ENCODE data around the gene CASZ1. TPM values are rescaled to one million over a fixed set of nuclear protein-coding genes. Genes with fewer than 3 reads are reported as not detected.

Gene CASZ1
- total RNA-seq, 4 donors from 2014 or later: 21.9 to 60.2 (median 29.6) TPM

DNA sequence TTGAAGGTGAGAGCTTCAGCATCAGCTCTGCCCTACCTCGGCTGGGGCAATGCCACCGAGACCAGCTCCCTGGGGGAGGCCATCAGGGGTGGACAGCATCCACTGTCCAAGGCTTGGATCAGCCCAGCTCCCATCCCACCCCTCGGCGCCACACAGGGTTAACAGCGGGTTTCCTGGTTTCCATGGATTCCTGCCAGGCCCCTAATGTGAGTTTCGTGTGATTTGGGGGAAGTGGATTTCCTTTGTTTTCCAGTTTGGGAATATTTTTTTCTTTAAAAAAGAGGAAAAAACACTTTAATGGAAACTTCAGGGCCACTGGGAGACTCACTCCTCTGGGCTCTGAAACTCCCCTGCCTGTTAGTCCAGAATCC, 34.3 kb downstream of the CASZ1 start:
- peak overlapping the region in 2 of 4 donors; percentile 44 to 59 for H3K27ac ChIP-seq (replicated peaks in 1 of 4)
- H3K9me3 ChIP-seq: no peaks in the 10 kb centered on the region
- peak overlapping the region in 1 of 4 donors; percentile 7 for H3K4me3 ChIP-seq
- peaks cover 31 to 77% (median 43%) of the 10 kb centered on the region in 4 donors for H3K4me1 ChIP-seq
- intact Hi-C loops (cut with DNase I): no loop called here
- TF ChIP-seq POLR2AphosphoS5 (IDR thresholded peaks at IDR 0.05): no peak
- no peak for TF ChIP-seq POLR2A (IDR thresholded peaks at IDR 0.05; ENCODE audit: low read depth)
- TF ChIP-seq, protein P1, sequence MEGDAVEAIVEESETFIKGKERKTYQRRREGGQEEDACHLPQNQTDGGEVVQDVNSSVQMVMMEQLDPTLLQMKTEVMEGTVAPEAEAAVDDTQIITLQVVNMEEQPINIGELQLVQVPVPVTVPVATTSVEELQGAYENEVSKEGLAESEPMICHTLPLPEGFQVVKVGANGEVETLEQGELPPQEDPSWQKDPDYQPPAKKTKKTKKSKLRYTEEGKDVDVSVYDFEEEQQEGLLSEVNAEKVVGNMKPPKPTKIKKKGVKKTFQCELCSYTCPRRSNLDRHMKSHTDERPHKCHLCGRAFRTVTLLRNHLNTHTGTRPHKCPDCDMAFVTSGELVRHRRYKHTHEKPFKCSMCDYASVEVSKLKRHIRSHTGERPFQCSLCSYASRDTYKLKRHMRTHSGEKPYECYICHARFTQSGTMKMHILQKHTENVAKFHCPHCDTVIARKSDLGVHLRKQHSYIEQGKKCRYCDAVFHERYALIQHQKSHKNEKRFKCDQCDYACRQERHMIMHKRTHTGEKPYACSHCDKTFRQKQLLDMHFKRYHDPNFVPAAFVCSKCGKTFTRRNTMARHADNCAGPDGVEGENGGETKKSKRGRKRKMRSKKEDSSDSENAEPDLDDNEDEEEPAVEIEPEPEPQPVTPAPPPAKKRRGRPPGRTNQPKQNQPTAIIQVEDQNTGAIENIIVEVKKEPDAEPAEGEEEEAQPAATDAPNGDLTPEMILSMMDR (IDR thresholded peaks at IDR 0.05): no peak
- TF ChIP-seq EP300 (IDR thresholded peaks at IDR 0.05): no peak
- no peaks in the 10 kb centered on the region for H3K27me3 ChIP-seq
- DNase-seq (ENCODE audit: extremely low spot score): no peak
- H3K36me3 ChIP-seq: peaks cover 0 to 15% (median 10%) of the 10 kb centered on the region in 4 donors
- 72% methylated on average over 5 of the region's 6 CpGs for WGBS

DNA sequence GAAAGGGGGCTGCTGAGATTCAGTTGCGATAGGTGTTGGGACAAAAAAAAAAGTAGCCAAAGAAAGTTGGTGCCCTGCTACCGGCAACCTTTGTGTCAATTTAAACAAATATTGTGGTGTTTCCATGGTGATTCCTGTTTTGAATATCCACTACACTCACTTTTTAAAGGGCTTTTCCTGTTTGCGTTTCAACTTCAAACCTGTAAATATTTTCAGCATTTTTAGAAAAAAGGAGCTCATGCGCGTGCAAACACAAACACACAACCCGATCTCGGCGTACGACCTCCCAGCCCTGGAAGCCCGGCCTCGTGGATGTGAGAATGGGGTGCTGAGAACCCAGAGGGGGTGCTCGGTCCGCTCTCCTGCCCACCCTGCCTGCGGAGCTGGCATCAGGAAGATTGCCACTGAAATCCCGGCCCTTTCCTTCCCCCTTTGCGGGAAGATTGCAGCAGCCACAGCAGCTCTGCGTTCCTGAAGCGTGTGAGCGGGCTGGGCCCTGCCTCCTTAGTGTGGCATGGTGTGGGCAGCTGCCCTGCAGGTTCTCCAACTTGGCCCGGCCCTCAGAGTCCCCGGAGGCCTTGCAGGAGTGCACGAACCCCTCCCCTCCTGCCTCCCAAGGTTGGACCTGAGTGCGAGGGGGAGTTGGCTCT, 34.8 kb downstream of the CASZ1 start:
- intact Hi-C loops (cut with DNase I): no loop called here
- Histone ChIP-seq H3K27me3 (no peaks in the 10 kb centered on the region), H3K4me3 (peak overlapping the region in 1 of 4 donors; percentile 7), H3K4me1 (peaks cover 35 to 77% (median 45%) of the 10 kb centered on the region in 4 donors), H3K9me3 (no peaks in the 10 kb centered on the region), H3K36me3 (peaks cover 0 to 15% (median 10%) of the 10 kb centered on the region in 4 donors), H3K27ac (replicated peaks in 1 of 4) (peak overlapping the region in 3 of 4 donors; percentile 7 to 59 (median 44))
- 64% methylated on average over 21 of the region's 23 CpGs for WGBS
- TF ChIP-seq POLR2A (IDR thresholded peaks at IDR 0.05; ENCODE audit: low read depth): no peak
- TF ChIP-seq POLR2AphosphoS5 (IDR thresholded peaks at IDR 0.05): no peak
- TF ChIP-seq EP300 (IDR thresholded peaks at IDR 0.05): no peak
- TF ChIP-seq, protein P1 (IDR thresholded peaks at IDR 0.05): no peak
- no peak for DNase-seq (ENCODE audit: extremely low spot score)

DNA sequence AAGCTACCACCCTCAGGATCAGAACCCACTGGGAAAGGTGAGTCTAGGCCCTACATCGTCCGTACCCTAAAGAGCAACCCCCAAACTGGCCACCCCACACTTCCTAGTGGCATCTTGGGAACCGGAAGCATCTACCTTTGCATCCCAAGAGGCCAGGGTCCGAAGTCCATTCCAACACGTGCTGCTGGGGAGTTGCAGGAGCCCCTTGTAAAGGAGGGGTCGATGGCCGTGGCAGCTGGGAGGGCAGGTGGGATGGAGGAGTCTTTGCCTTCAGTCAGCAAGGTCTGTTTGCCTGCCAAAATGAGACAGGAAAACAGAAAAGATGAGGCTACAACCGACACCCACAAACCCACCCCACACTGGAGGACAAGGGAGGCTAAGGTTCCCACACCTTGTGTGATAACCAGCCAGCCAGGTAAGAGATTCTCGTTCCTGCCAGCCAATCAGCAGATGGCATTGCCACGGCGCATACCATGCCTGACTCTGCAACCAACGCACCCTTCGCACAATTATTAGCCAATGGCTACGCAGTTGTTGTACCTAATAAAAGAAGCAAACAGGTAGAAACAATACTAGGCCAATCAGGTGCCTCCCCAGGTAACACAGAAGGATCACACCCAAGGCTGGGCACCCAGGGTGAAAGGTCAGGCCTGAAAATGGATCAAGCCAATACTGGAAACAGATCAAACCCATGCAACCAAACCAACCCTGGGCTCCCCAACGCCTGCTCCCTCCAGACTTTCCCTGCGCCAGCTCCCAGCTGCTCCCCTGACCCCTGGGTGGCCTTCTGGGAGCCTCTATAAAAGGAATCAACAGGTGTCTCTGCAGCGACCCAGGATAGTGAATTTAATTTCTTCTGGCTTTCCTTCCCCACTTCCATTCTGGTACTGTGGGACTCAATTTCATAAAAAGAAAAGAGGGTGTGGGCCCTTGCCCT, 35.6 kb downstream of the CASZ1 start:
- 91% methylated on average over 12 of the region's 17 CpGs for WGBS
- intact Hi-C loops (cut with DNase I): no loop called here
- Histone ChIP-seq H3K4me3 (no peak overlapping the region), H3K27me3 (no peaks in the 10 kb centered on the region), H3K4me1 (peaks cover 35 to 77% (median 47%) of the 10 kb centered on the region in 4 donors), H3K36me3 (peaks cover 0 to 15% (median 10%) of the 10 kb centered on the region in 4 donors), H3K27ac (replicated peaks in 1 of 4) (peak overlapping the region in 2 of 4 donors; percentile 7 to 59), H3K9me3 (no peaks in the 10 kb centered on the region)
- TF ChIP-seq, protein P1 (IDR thresholded peaks at IDR 0.05): no peak
- TF ChIP-seq EP300 (IDR thresholded peaks at IDR 0.05) (no peak), POLR2AphosphoS5 (IDR thresholded peaks at IDR 0.05) (no peak), POLR2A (IDR thresholded peaks at IDR 0.05; ENCODE audit: low read depth) (no peak)
- DNase-seq (ENCODE audit: extremely low spot score): no peak

DNA sequence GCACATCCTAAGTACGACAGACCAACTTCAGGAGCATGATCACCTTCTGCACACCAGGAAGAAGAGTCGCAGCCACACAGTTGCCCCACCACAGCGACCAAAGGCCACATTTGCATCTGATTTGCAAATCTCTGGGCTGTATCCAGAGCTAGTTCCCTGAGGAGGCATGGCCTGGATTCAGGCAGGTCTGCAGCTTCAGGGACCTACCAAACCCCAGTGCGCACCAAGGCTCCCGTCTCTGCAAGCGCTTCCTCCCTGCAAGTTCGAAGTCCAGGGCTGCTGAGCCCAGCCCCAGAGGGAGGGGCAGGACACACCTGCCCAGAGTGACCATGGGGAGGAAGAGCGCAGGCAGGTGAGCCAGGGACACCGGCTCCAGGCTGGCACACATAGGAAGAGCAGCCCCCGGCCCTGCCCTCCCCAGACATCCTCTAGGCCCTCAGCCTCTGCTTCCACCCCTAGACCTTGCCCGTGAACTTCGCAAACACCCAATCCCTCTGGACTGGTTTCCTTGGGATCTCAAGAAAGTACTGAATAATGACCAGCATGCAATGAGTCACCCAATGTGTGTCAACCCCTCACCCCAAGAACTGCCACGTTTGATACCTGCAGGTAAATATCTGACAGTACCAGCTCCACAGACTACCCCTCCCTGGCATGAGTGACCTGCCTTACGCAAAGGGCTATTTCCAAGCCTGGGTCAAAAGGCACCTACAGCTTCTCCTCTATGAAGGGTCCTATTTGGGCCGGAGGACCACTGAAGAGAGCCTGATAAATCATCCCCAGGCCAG, 36.8 kb downstream of the CASZ1 start:
- Histone ChIP-seq H3K27me3 (no peaks in the 10 kb centered on the region), H3K27ac (replicated peaks in 1 of 4) (no peak overlapping the region), H3K4me1 (peaks cover 38 to 71% (median 48%) of the 10 kb centered on the region in 4 donors), H3K36me3 (peaks cover 0 to 15% (median 10%) of the 10 kb centered on the region in 4 donors), H3K4me3 (no peak overlapping the region), H3K9me3 (no peaks in the 10 kb centered on the region)
- TF ChIP-seq, protein P1 (IDR thresholded peaks at IDR 0.05): no peak
- TF ChIP-seq EP300 (IDR thresholded peaks at IDR 0.05) (no peak), POLR2AphosphoS5 (IDR thresholded peaks at IDR 0.05) (no peak), POLR2A (IDR thresholded peaks at IDR 0.05; ENCODE audit: low read depth) (no peak)
- intact Hi-C loops (cut with DNase I): no loop called here
- 90% methylated on average over 10 of the region's 15 CpGs for WGBS
- no peak for DNase-seq (ENCODE audit: extremely low spot score)
